ENCODE data around the gene C15orf61.

DNA sequence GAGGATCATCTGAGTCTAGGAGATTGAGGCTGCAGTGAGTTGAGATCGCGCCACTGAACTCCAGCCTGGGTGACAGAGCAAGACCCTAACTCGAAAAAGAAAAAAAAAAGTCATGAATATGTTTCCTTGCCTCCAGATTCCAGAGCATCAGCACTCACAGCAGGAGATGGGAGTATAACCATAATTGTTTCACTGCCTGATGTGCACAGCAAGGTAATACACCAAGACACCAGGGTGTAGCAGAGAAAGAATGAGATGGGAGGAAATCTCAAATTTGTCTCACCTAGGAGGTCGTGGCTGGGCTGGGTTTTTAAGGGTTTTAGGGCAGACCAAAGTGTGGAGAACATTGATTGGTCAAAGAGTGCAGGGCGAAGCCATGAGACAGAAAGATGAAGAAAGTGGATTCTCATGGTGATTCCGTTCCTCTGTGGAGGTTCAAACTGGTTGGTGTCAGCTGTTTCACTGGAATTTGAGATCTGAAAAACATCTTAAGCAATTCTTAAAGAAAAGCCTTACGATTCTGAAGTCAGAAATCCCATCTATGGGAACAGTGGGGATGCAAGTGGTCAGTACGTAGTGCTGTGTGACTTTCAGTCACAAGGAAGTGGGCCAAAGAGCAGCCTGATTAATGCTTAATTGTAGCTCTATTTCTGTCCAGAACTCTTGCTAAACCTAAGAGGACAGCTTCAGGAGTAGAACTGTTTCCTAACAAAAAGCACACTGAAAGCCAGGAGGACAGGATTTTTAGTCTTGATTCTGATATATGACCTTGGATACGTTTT is 7.8 kb upstream of the C15orf61 start:
- TF ChIP-seq, protein P1, sequence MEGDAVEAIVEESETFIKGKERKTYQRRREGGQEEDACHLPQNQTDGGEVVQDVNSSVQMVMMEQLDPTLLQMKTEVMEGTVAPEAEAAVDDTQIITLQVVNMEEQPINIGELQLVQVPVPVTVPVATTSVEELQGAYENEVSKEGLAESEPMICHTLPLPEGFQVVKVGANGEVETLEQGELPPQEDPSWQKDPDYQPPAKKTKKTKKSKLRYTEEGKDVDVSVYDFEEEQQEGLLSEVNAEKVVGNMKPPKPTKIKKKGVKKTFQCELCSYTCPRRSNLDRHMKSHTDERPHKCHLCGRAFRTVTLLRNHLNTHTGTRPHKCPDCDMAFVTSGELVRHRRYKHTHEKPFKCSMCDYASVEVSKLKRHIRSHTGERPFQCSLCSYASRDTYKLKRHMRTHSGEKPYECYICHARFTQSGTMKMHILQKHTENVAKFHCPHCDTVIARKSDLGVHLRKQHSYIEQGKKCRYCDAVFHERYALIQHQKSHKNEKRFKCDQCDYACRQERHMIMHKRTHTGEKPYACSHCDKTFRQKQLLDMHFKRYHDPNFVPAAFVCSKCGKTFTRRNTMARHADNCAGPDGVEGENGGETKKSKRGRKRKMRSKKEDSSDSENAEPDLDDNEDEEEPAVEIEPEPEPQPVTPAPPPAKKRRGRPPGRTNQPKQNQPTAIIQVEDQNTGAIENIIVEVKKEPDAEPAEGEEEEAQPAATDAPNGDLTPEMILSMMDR (IDR thresholded peaks at IDR 0.05 in 4 of 5, conservative IDR thresholded peaks at IDR 0.05 in 1 of 5), result no peak
- TF ChIP-seq POLR2A (IDR thresholded peaks at IDR 0.05), result no peak
